Measurements from ENCODE around the gene KIAA1210.

KIAA1210 gene

GRCh38 chrX:119132961-119133360, 5.3 kb upstream of the KIAA1210 start:
- DNase-seq (ENCODE audit: low read depth): no peak
- no peak for TF ChIP-seq CTCF (IDR thresholded peaks at IDR 0.05; ENCODE audit: control insufficient read depth, insufficient read depth, low read depth, low read length, missing control alignments)
- H3K4me3 ChIP-seq (ENCODE audit: control insufficient read depth, low read depth, low read length): no peak overlapping the region

GRCh38 chrX:119132316-119132715, 4.7 kb upstream of the KIAA1210 start:
- no peak overlapping the region for H3K4me3 ChIP-seq (ENCODE audit: control insufficient read depth, low read depth, low read length)
- no peak for DNase-seq (ENCODE audit: low read depth)
- no peak for TF ChIP-seq CTCF (IDR thresholded peaks at IDR 0.05; ENCODE audit: control insufficient read depth, insufficient read depth, low read depth, low read length, missing control alignments)

GRCh38 chrX:119130911-119131310, 3.3 kb upstream of the KIAA1210 start:
- no peak overlapping the region for H3K4me3 ChIP-seq (ENCODE audit: control insufficient read depth, low read depth, low read length)
- TF ChIP-seq CTCF (IDR thresholded peaks at IDR 0.05; ENCODE audit: control insufficient read depth, insufficient read depth, low read depth, low read length, missing control alignments): no peak

GRCh38 chrX:119121341-119121740, 6.3 kb downstream of the KIAA1210 start:
- H3K4me3 ChIP-seq (ENCODE audit: control insufficient read depth, low read depth, low read length): no peak overlapping the region
- TF ChIP-seq CTCF (IDR thresholded peaks at IDR 0.05; ENCODE audit: control insufficient read depth, insufficient read depth, low read depth, low read length, missing control alignments): no peak
- DNase-seq (ENCODE audit: low read depth): no peak

More at GRCh38 chrX:119130911-119131310, 3.3 kb upstream of the KIAA1210 start:
- no peak for DNase-seq (ENCODE audit: low read depth)

- DNase-seq (ENCODE audit: low read depth): peak; percentile 10
- no peak overlapping the region for H3K4me3 ChIP-seq (ENCODE audit: control insufficient read depth, low read depth, low read length)
- peak; percentile 81 for TF ChIP-seq CTCF (IDR thresholded peaks at IDR 0.05; ENCODE audit: control insufficient read depth, insufficient read depth, low read depth, low read length, missing control alignments)
Measured at GRCh38 chrX:119118780-119119395, 8.7 kb downstream of the KIAA1210 start.

- DNase-seq (ENCODE audit: low read depth): no peak
- H3K4me3 ChIP-seq (ENCODE audit: control insufficient read depth, low read depth, low read length): no peak overlapping the region
- no peak for TF ChIP-seq CTCF (IDR thresholded peaks at IDR 0.05; ENCODE audit: control insufficient read depth, insufficient read depth, low read depth, low read length, missing control alignments)
Measured at GRCh38 chrX:119107206-119107605, 20.4 kb downstream of the KIAA1210 start.

Data from AG09309 (cell line).